ENCODE data around the gene ANP32E. TPM values are rescaled to one million over a fixed set of nuclear protein-coding genes. Genes with fewer than 3 reads are reported as not detected.
"Not testable (repeated sequence)": the region's sequence is repeated elsewhere in the genome, so short reads cannot be mapped to it uniquely, and the experiment has no call there.

ANP32E gene
- total and polyA plus RNA-seq, 10 donors, result 24.6 to 44.0 (median 35.1) TPM

- H3K4me3 ChIP-seq, result no peak overlapping the region
- DNase-seq, result no peak
- peaks cover 5 to 26% (median 22%) of the 10 kb centered on the region in 6 donors for H3K4me1 ChIP-seq
- intact Hi-C loops (cut with DNase I; ENCODE audit: low total_unique reads), result no loop called here
- WGBS, 5 donors, result 95 to 96% (median 95%) methylated on average over 21 of the region's 21 CpGs
- no peak overlapping the region for H3K27ac ChIP-seq
- TF ChIP-seq POLR2AphosphoS5 (IDR thresholded peaks at IDR 0.05) (no peak), CTCF (IDR thresholded peaks at IDR 0.05 in 8 of 11, conservative IDR thresholded peaks at IDR 0.05 in 3 of 11) (no peak), POLR2A (IDR thresholded peaks at IDR 0.05) (no peak)
- no peaks in the 10 kb centered on the region for H3K27me3 ChIP-seq (replicated peaks in 1 of 7)
- no peaks in the 10 kb centered on the region for H3K9me3 ChIP-seq
- no peaks in the 10 kb centered on the region for H3K36me3 ChIP-seq
These were observed 1.8 kb upstream of the ANP32E start for GRCh38 chr1:150237746-150238145.

- Histone ChIP-seq H3K4me1 (peaks cover 5 to 30% (median 25%) of the 10 kb centered on the region in 6 donors), H3K4me3 (peak overlapping the region in 1 of 8 donors; percentile 79)
- H3K36me3 ChIP-seq; intact Hi-C loops (cut with DNase I; ENCODE audit: low total_unique reads); H3K27me3 ChIP-seq (replicated peaks in 1 of 7); H3K9me3 ChIP-seq; H3K27ac ChIP-seq; DNase-seq: not testable (repeated sequence)
- WGBS, 5 donors, result 89 to 98% (median 95%) methylated on average over 13 of the region's 13 CpGs
These were observed 1.3 kb upstream of the ANP32E start for GRCh38 chr1:150237176-150237575.

- Histone ChIP-seq H3K27me3 (replicated peaks in 1 of 7) (no peaks in the 10 kb centered on the region), H3K4me1 (peaks cover 5 to 30% (median 25%) of the 10 kb centered on the region in 6 donors), H3K4me3 (peak overlapping the region; percentile 69 to 86 (median 78)), H3K36me3 (peaks cover 0 to under 1% (median 0%) of the 10 kb centered on the region in 6 donors), H3K9me3 (no peaks in the 10 kb centered on the region), H3K27ac (peak overlapping the region in 7 of 8 donors; percentile 42 to 100 (median 99))
- TF ChIP-seq CTCF (IDR thresholded peaks at IDR 0.05 in 8 of 11, conservative IDR thresholded peaks at IDR 0.05 in 3 of 11), result no peak
- no peak for TF ChIP-seq POLR2A (IDR thresholded peaks at IDR 0.05)
- TF ChIP-seq POLR2AphosphoS5 (IDR thresholded peaks at IDR 0.05), result no peak
- intact Hi-C loops (cut with DNase I; ENCODE audit: low total_unique reads), result no loop called here
- DNase-seq, result no peak
- 35 to 41% (median 39%) methylated on average over 10 of the region's 10 CpGs for WGBS, 5 donors
These were observed 745 bp upstream of the ANP32E start for GRCh38 chr1:150236614-150237100.

- no peak for TF ChIP-seq POLR2A (IDR thresholded peaks at IDR 0.05)
- TF ChIP-seq POLR2AphosphoS5 (IDR thresholded peaks at IDR 0.05), result no peak
- TF ChIP-seq CTCF (IDR thresholded peaks at IDR 0.05 in 8 of 11, conservative IDR thresholded peaks at IDR 0.05 in 3 of 11), result no peak
- 0 to 1% (median 0%) methylated on average over 17 to 27 of the region's 27 CpGs for WGBS, 5 donors
- intact Hi-C loops (cut with DNase I; ENCODE audit: low total_unique reads), result no loop called here
- DNase-seq, result no peak
- Histone ChIP-seq H3K9me3 (no peaks in the 10 kb centered on the region), H3K36me3 (peaks cover 0 to 14% (median 4%) of the 10 kb centered on the region in 6 donors), H3K27me3 (replicated peaks in 1 of 7) (no peaks in the 10 kb centered on the region), H3K27ac (peak overlapping the region; percentile 93 to 100 (median 99)), H3K4me3 (peak overlapping the region; percentile 69 to 86 (median 78)), H3K4me1 (peaks cover 5 to 30% (median 25%) of the 10 kb centered on the region in 6 donors)
These were observed 539 bp downstream of the ANP32E start for GRCh38 chr1:150235294-150235851.

Data from spleen (tissue), 11 donors.